ENCODE measurements around the gene MOCS1.
A peak's percentile ranks its signal among the peaks of the same experiment; 100 is the strongest.

MOCS1 gene

GRCh38 chr6:39893286-39893685 is 41.0 kb downstream of the MOCS1 start:
- Histone ChIP-seq H3K23ac (ENCODE audit: low read length in 2 of 2) (no peak overlapping the region), H3K27me3 (ENCODE audit: control insufficient read depth in 1 of 2, insufficient read depth in 1 of 2, low read length in 2 of 2) (no peaks in the 10 kb centered on the region), H3K36me3 (ENCODE audit: control insufficient read depth in 1 of 2, insufficient read depth in 2 of 2, low read depth in 1 of 2, low read length in 2 of 2) (peaks cover 11 to 12% of the 10 kb centered on the region in 2 experiments), H3K4me1 (ENCODE audit: control insufficient read depth, insufficient read depth, low read depth, low read length) (peaks cover 13% of the 10 kb centered on the region), H3K79me1 (replicated peaks; ENCODE audit: low read length, poor library complexity, severe bottlenecking) (no peaks in the 10 kb centered on the region), H3K9me3 (ENCODE audit: control insufficient read depth, low read length) (no peaks in the 10 kb centered on the region), H3K18ac (ENCODE audit: low read depth in 1 of 2, low read length in 2 of 2) (no peak overlapping the region), H3K4me2 (ENCODE audit: low read length, poor library complexity, severe bottlenecking) (no peak overlapping the region), H3K9ac (ENCODE audit: low read length) (no peak overlapping the region), H2BK12ac (ENCODE audit: low read length in 2 of 2) (no peak overlapping the region), H3K4me3 (ENCODE audit: insufficient read depth in 1 of 2, low read depth in 1 of 2, low read length in 2 of 2) (no peak overlapping the region), H2AK5ac (ENCODE audit: low read length, severe bottlenecking) (no peak overlapping the region), H3K27ac (ENCODE audit: low read length, poor library complexity, severe bottlenecking) (no peak overlapping the region), H2BK120ac (ENCODE audit: low read depth, low read length) (no peak overlapping the region), H2AFZ (ENCODE audit: low read depth, low read length) (no peak overlapping the region), H2BK15ac (ENCODE audit: low read depth, poor library complexity, severe bottlenecking) (no peak overlapping the region), H4K91ac (ENCODE audit: low read length) (no peak overlapping the region), H2BK5ac (ENCODE audit: low read depth, low read length, poor library complexity, severe bottlenecking) (no peak overlapping the region), H3K4ac (ENCODE audit: low read depth in 1 of 2, low read length in 2 of 2) (no peak overlapping the region), H3K14ac (ENCODE audit: low read length in 2 of 2) (no peak overlapping the region), H4K8ac (ENCODE audit: low read length) (no peak overlapping the region)
- no peak for DNase-seq
- WGBS, result 95% methylated on average over 7 of the region's 8 CpGs

- peak overlapping the region; percentile 6 for H2BK15ac ChIP-seq (ENCODE audit: low read depth, poor library complexity, severe bottlenecking)
- peaks cover 18% of the 10 kb centered on the region for H3K4me1 ChIP-seq (ENCODE audit: control insufficient read depth, insufficient read depth, low read depth, low read length)
- H2BK120ac ChIP-seq (ENCODE audit: low read depth, low read length), result no peak overlapping the region
- no peak overlapping the region for H3K23ac ChIP-seq (ENCODE audit: low read length in 2 of 2)
- H3K36me3 ChIP-seq (ENCODE audit: control insufficient read depth in 1 of 2, insufficient read depth in 2 of 2, low read depth in 1 of 2, low read length in 2 of 2), result peaks cover 8 to 12% of the 10 kb centered on the region in 2 experiments
- no peak overlapping the region for H2AFZ ChIP-seq (ENCODE audit: low read depth, low read length)
- H4K91ac ChIP-seq (ENCODE audit: low read length), result peak overlapping the region; percentile 20
- DNase-seq, result peak; percentile 70
- H3K9ac ChIP-seq (ENCODE audit: low read length), result peak overlapping the region; percentile 22
- no peak overlapping the region for H3K4me3 ChIP-seq (ENCODE audit: insufficient read depth in 1 of 2, low read depth in 1 of 2, low read length in 2 of 2)
- no peaks in the 10 kb centered on the region for H3K79me1 ChIP-seq (replicated peaks; ENCODE audit: low read length, poor library complexity, severe bottlenecking)
- WGBS, result 51% methylated on average over 2 of the region's 2 CpGs
- H3K27me3 ChIP-seq (ENCODE audit: control insufficient read depth in 1 of 2, insufficient read depth in 1 of 2, low read length in 2 of 2), result no peaks in the 10 kb centered on the region
- no peak overlapping the region for H3K4me2 ChIP-seq (ENCODE audit: low read length, poor library complexity, severe bottlenecking)
- H2AK5ac ChIP-seq (ENCODE audit: low read length, severe bottlenecking), result peak overlapping the region; percentile 82
- H2BK12ac ChIP-seq (ENCODE audit: low read length in 2 of 2), result peak overlapping the region in 1 of 2 experiments; percentile 7
- H4K8ac ChIP-seq (ENCODE audit: low read length), result no peak overlapping the region
- H2BK5ac ChIP-seq (ENCODE audit: low read depth, low read length, poor library complexity, severe bottlenecking), result no peak overlapping the region
- H3K9me3 ChIP-seq (ENCODE audit: control insufficient read depth, low read length), result no peaks in the 10 kb centered on the region
- H3K14ac ChIP-seq (ENCODE audit: low read length in 2 of 2), result peak overlapping the region in 1 of 2 experiments; percentile 37
- peak overlapping the region; percentile 6 to 58 for H3K18ac ChIP-seq (ENCODE audit: low read depth in 1 of 2, low read length in 2 of 2)
- H3K27ac ChIP-seq (ENCODE audit: low read length, poor library complexity, severe bottlenecking), result peak overlapping the region; percentile 7
- H3K4ac ChIP-seq (ENCODE audit: low read depth in 1 of 2, low read length in 2 of 2), result peak overlapping the region in 1 of 2 experiments; percentile 3
Measured at GRCh38 chr6:39892490-39893129, 41.7 kb downstream of the MOCS1 start.

- WGBS, result 76% methylated on average over 4 of the region's 4 CpGs
- Histone ChIP-seq H4K8ac (ENCODE audit: low read length) (peak overlapping the region; percentile 56), H2BK120ac (ENCODE audit: low read depth, low read length) (no peak overlapping the region), H3K27ac (ENCODE audit: low read length, poor library complexity, severe bottlenecking) (no peak overlapping the region), H3K9me3 (ENCODE audit: control insufficient read depth, low read length) (no peaks in the 10 kb centered on the region), H2BK12ac (ENCODE audit: low read length in 2 of 2) (peak overlapping the region in 1 of 2 experiments; percentile 7), H4K91ac (ENCODE audit: low read length) (peak overlapping the region; percentile 20), H3K4me3 (ENCODE audit: insufficient read depth in 1 of 2, low read depth in 1 of 2, low read length in 2 of 2) (no peak overlapping the region), H2AK5ac (ENCODE audit: low read length, severe bottlenecking) (peak overlapping the region; percentile 82), H2BK5ac (ENCODE audit: low read depth, low read length, poor library complexity, severe bottlenecking) (no peak overlapping the region), H3K4me2 (ENCODE audit: low read length, poor library complexity, severe bottlenecking) (no peak overlapping the region), H3K18ac (ENCODE audit: low read depth in 1 of 2, low read length in 2 of 2) (peak overlapping the region in 1 of 2 experiments; percentile 58), H3K23ac (ENCODE audit: low read length in 2 of 2) (no peak overlapping the region), H3K9ac (ENCODE audit: low read length) (peak overlapping the region; percentile 22), H2AFZ (ENCODE audit: low read depth, low read length) (no peak overlapping the region), H3K4ac (ENCODE audit: low read depth in 1 of 2, low read length in 2 of 2) (no peak overlapping the region), H3K36me3 (ENCODE audit: control insufficient read depth in 1 of 2, insufficient read depth in 2 of 2, low read depth in 1 of 2, low read length in 2 of 2) (peaks cover 3 to 12% of the 10 kb centered on the region in 2 experiments), H3K14ac (ENCODE audit: low read length in 2 of 2) (no peak overlapping the region), H3K27me3 (ENCODE audit: control insufficient read depth in 1 of 2, insufficient read depth in 1 of 2, low read length in 2 of 2) (no peaks in the 10 kb centered on the region), H3K4me1 (ENCODE audit: control insufficient read depth, insufficient read depth, low read depth, low read length) (peaks cover 22% of the 10 kb centered on the region), H3K79me1 (replicated peaks; ENCODE audit: low read length, poor library complexity, severe bottlenecking) (no peaks in the 10 kb centered on the region), H2BK15ac (ENCODE audit: low read depth, poor library complexity, severe bottlenecking) (no peak overlapping the region)
- DNase-seq, result peak; percentile 42
Measured at GRCh38 chr6:39891976-39892375, 42.3 kb downstream of the MOCS1 start.

GRCh38 chr6:39891353-39891752 is 42.9 kb downstream of the MOCS1 start:
- Histone ChIP-seq H2BK12ac (ENCODE audit: low read length in 2 of 2) (peak overlapping the region; percentile 9 to 40), H3K14ac (ENCODE audit: low read length in 2 of 2) (peak overlapping the region in 1 of 2 experiments; percentile 55), H3K36me3 (ENCODE audit: control insufficient read depth in 1 of 2, insufficient read depth in 2 of 2, low read depth in 1 of 2, low read length in 2 of 2) (peaks cover 0 to 5% of the 10 kb centered on the region in 2 experiments), H3K4me1 (ENCODE audit: control insufficient read depth, insufficient read depth, low read depth, low read length) (peaks cover 28% of the 10 kb centered on the region), H2BK15ac (ENCODE audit: low read depth, poor library complexity, severe bottlenecking) (peak overlapping the region; percentile 74), H3K9me3 (ENCODE audit: control insufficient read depth, low read length) (no peaks in the 10 kb centered on the region), H4K8ac (ENCODE audit: low read length) (peak overlapping the region; percentile 56), H3K27ac (ENCODE audit: low read length, poor library complexity, severe bottlenecking) (no peak overlapping the region), H2AK5ac (ENCODE audit: low read length, severe bottlenecking) (peak overlapping the region; percentile 99), H3K4ac (ENCODE audit: low read depth in 1 of 2, low read length in 2 of 2) (no peak overlapping the region), H3K79me1 (replicated peaks; ENCODE audit: low read length, poor library complexity, severe bottlenecking) (no peaks in the 10 kb centered on the region), H2BK5ac (ENCODE audit: low read depth, low read length, poor library complexity, severe bottlenecking) (no peak overlapping the region), H3K27me3 (ENCODE audit: control insufficient read depth in 1 of 2, insufficient read depth in 1 of 2, low read length in 2 of 2) (no peaks in the 10 kb centered on the region), H3K9ac (ENCODE audit: low read length) (no peak overlapping the region), H2BK120ac (ENCODE audit: low read depth, low read length) (no peak overlapping the region), H3K18ac (ENCODE audit: low read depth in 1 of 2, low read length in 2 of 2) (peak overlapping the region in 1 of 2 experiments; percentile 37), H3K4me3 (ENCODE audit: insufficient read depth in 1 of 2, low read depth in 1 of 2, low read length in 2 of 2) (no peak overlapping the region), H4K91ac (ENCODE audit: low read length) (peak overlapping the region; percentile 91), H2AFZ (ENCODE audit: low read depth, low read length) (no peak overlapping the region), H3K23ac (ENCODE audit: low read length in 2 of 2) (no peak overlapping the region), H3K4me2 (ENCODE audit: low read length, poor library complexity, severe bottlenecking) (no peak overlapping the region)
- DNase-seq, result no peak
- 97% methylated on average over 6 of the region's 6 CpGs for WGBS
